Liver (tissue), 9 donors: ENCODE results near the gene RNF38. TPM values are rescaled to one million over a fixed set of nuclear protein-coding genes. Genes with fewer than 3 reads are reported as not detected.
"Not testable (repeated sequence)": the region's sequence is repeated elsewhere in the genome, so short reads cannot be mapped to it uniquely, and the experiment has no call there.

ENCODE experiments used
- DNase-seq: peaks from one replicate; pipeline ENCODE4 v3.0.0-alpha.2; 2017; ENCODE audit warnings: low spot score
- H3K27ac ChIP-seq, 2 donors: one replicate each; pipeline ENCODE4 v1.7.0; 2013; ENCODE audit warnings: inconsistent platforms in 2 of 2, low read length in 2 of 2, control low read depth in 1 of 2, low read depth in 1 of 2, mild to moderate bottlenecking in 1 of 2
- H3K27me3 ChIP-seq, 4 donors: one replicate each; pipeline versions ENCODE4 v1.6.1 to v1.7.0; 2013; ENCODE audit warnings: low read length in 3 of 4, inconsistent platforms in 1 of 4, mild to moderate bottlenecking in 1 of 4, moderate library complexity in 1 of 4; ENCODE audit not compliant: control insufficient read depth in 4 of 4, insufficient read depth in 4 of 4
- H3K36me3 ChIP-seq, 4 donors: one replicate each; pipeline versions ENCODE4 v1.6.1 to v1.7.0; 2013; ENCODE audit warnings: low read length in 3 of 4, mild to moderate bottlenecking in 3 of 4, low read depth in 1 of 4, moderate library complexity in 1 of 4; ENCODE audit not compliant: control insufficient read depth in 4 of 4, insufficient read depth in 3 of 4
- H3K4me1 ChIP-seq, 4 donors: one replicate each; pipeline versions ENCODE4 v1.6.1 to v1.7.0; 2013; ENCODE audit warnings: low read length in 3 of 4, mild to moderate bottlenecking in 3 of 4, moderate library complexity in 1 of 4; ENCODE audit not compliant: control insufficient read depth in 4 of 4, insufficient read depth in 4 of 4
- H3K4me3 ChIP-seq, 3 donors: one replicate each; pipeline versions ENCODE4 v1.6.1 to v1.7.0; 2013; ENCODE audit warnings: low read length in 3 of 3, control low read depth in 1 of 3, low read depth in 1 of 3, mild to moderate bottlenecking in 1 of 3
- H3K9ac ChIP-seq, 2 donors: one replicate each; pipeline ENCODE4 v1.7.0; 2013; ENCODE audit warnings: low read length in 2 of 2, mild to moderate bottlenecking in 2 of 2, moderate library complexity in 2 of 2, control low read depth in 1 of 2, low read depth in 1 of 2
- H3K9me3 ChIP-seq, 4 donors: one replicate each; pipeline versions ENCODE4 v1.6.1 to v1.7.0; 2013; ENCODE audit warnings: low read length in 3 of 4; ENCODE audit not compliant: control insufficient read depth in 4 of 4
- ATF3 ChIP-seq: IDR thresholded peaks from 2 replicates; pipeline ENCODE4 v1.6.1; 2016; ENCODE audit warnings: antibody characterized with exemption
- CTCF ChIP-seq: fragments of 150-350 bp; IDR thresholded peaks from 2 replicates; pipeline ENCODE4 v1.5.1; 2017; ENCODE audit warnings: improper control_type of control experiment, low read depth, low read length; ENCODE audit not compliant: missing input control
- EGR1 ChIP-seq, 2 donors: IDR thresholded peaks; 2 replicates each; pipeline ENCODE4 v1.6.1; 2016 to 2018; ENCODE audit warnings: antibody characterized with exemption in 2 of 2, low read depth in 2 of 2
- FOXA1 ChIP-seq: IDR thresholded peaks from 2 replicates; pipeline ENCODE4 v1.6.1; 2016; ENCODE audit warnings: antibody characterized with exemption
- FOXA2 ChIP-seq: IDR thresholded peaks from 2 replicates; pipeline ENCODE4 v1.6.1; 2016; ENCODE audit warnings: antibody characterized with exemption
- GABPA ChIP-seq, 2 donors: IDR thresholded peaks in 1 of 2; conservative IDR thresholded peaks in 1 of 2; 2 replicates each; pipeline ENCODE4 v1.6.1; 2016; ENCODE audit warnings: antibody characterized with exemption in 2 of 2, mild to moderate bottlenecking in 1 of 2, moderate library complexity in 1 of 2
- HNF4A ChIP-seq, 2 donors: conservative IDR thresholded peaks; 2 replicates each; pipeline ENCODE4 v1.6.1; 2016; ENCODE audit warnings: antibody characterized with exemption in 2 of 2, mild to moderate bottlenecking in 2 of 2
- HNF4G ChIP-seq: IDR thresholded peaks from 2 replicates; pipeline ENCODE4 v1.6.1; 2016; ENCODE audit warnings: antibody characterized with exemption
- JUND ChIP-seq, 2 donors: IDR thresholded peaks; 2 replicates each; pipeline ENCODE4 v1.6.1; 2016; ENCODE audit warnings: antibody characterized with exemption in 2 of 2
- MAX ChIP-seq: IDR thresholded peaks from 2 replicates; pipeline ENCODE4 v1.6.1; 2016; ENCODE audit warnings: antibody characterized with exemption
- NR2F2 ChIP-seq: IDR thresholded peaks from 2 replicates; pipeline ENCODE4 v1.6.1; 2016; ENCODE audit warnings: antibody characterized with exemption
- RAD21 ChIP-seq, 2 donors: IDR thresholded peaks; 2 replicates each; pipeline ENCODE4 v1.6.1; 2016; ENCODE audit warnings: antibody characterized with exemption in 2 of 2, mild to moderate bottlenecking in 2 of 2
- RXRA ChIP-seq, 2 donors: IDR thresholded peaks; 2 replicates each; pipeline ENCODE4 v1.6.1; 2017 to 2018; ENCODE audit warnings: antibody characterized with exemption in 2 of 2, mild to moderate bottlenecking in 1 of 2
- SP1 ChIP-seq: IDR thresholded peaks from 2 replicates; pipeline ENCODE4 v1.6.1; 2018; ENCODE audit warnings: antibody characterized with exemption, mild to moderate bottlenecking
- TAF1 ChIP-seq: conservative IDR thresholded peaks from 2 replicates; pipeline ENCODE4 v1.6.1; 2016; ENCODE audit warnings: antibody characterized with exemption, mild to moderate bottlenecking
- YY1 ChIP-seq: IDR thresholded peaks from 2 replicates; pipeline ENCODE4 v1.6.1; 2016; ENCODE audit warnings: antibody characterized with exemption, mild to moderate bottlenecking
- ZBTB33 ChIP-seq: IDR thresholded peaks from 2 replicates; pipeline ENCODE4 v1.6.1; 2016; ENCODE audit warnings: antibody characterized with exemption
- WGBS: extraction: QIAGEN DNeasy Blood & Tissue Kit; methylation state at CpG from one replicate; pipeline ENCODE4 v1.1.7; 2013; 5-methylcytosine and 5-hydroxymethylcytosine counted together
- polyA plus RNA-seq, 2 donors: library from polyadenylated mRNA; stranded (reverse) in 1 of 2; unstranded in 1 of 2; fragments of 200-250 nt in 1 of 2; fragments of >200 nt in 1 of 2; fragmentation: Nextera tagmentation in 1 of 2; extraction: Ambion mirVana in 1 of 2; gene quantifications; one replicate each; pipeline versions ENCODE4 v1.2.1 to v1.2.3, GENCODE V29; 2013 to 2015
- total RNA-seq, 2 donors: library from RNA; depleted of rRNA; stranded (reverse); fragments of >200 nt; gene quantifications; one replicate each; pipeline ENCODE4 v1.2.3, GENCODE V29; 2014
- TF ChIP-seq, protein P1 (sequence below): IDR thresholded peaks from 2 replicates; pipeline ENCODE4 v1.6.1; 2016; ENCODE audit warnings: antibody characterized with exemption, mild to moderate bottlenecking
- donor health status: healthy.
- donor health status: healthy.
- donor health status: healthy.
- donor health status: healthy.
- donor health status: healthy.

RNF38 gene
- total and polyA plus RNA-seq, 4 donors, result 3.4 to 16.4 (median 6.9) TPM

DNA sequence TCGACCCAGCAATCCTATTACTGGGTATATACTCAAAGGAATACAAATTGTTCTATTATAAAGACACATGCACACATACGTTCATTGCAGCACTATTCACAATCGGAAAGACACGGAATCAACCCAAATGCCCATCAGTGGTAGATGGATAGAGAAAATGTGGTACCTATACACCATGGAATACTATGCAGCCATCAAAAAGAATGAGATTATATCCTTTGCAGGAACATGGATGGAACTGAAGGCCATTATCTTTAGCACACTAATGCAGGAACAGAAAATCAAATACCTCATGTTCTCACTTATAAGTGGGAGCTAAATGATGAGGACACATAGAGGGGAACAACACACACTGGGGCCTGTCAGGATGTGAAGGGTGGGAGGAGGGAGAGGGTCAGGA lies 78.2 kb downstream of the RNF38 start:
- not testable (repeated sequence) for H3K9me3 ChIP-seq, DNase-seq, H3K27ac ChIP-seq, H3K27me3 ChIP-seq, H3K4me3 ChIP-seq, H3K9ac ChIP-seq, H3K36me3 ChIP-seq
- H3K4me1 ChIP-seq, result peaks cover 0 to 13% (median 4%) of the 10 kb centered on the region in 4 donors
- WGBS, result 93% methylated on average over 4 of the region's 4 CpGs

DNA sequence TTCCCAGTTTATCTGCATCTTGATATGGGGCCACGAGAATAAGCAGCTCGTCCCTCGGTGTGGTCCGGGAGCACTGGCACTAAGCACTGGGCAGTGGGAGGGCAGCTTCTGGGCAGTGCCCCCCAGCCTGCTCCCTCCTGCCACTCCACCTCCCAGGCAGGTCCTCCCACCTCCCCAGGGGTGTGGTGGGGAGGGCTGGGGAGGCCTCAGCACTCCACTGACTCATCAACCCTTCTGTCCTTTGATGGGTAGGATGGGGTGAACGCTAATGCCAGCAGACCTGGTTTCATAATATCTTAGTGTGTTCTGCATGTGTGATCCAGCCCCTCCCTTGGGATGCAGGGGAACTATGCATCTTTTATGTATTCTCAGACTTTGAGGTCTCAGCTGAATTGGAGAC lies 79.6 kb downstream of the RNF38 start:
- Histone ChIP-seq H3K9me3 (no peaks in the 10 kb centered on the region), H3K27me3 (no peaks in the 10 kb centered on the region), H3K4me1 (peaks cover 0 to 16% (median 7%) of the 10 kb centered on the region in 4 donors), H3K4me3 (no peak overlapping the region), H3K27ac (peak overlapping the region in 1 of 2 donors; percentile 21), H3K36me3 (no peaks in the 10 kb centered on the region), H3K9ac (no peak overlapping the region)
- no peak for DNase-seq
- TF ChIP-seq JUND (IDR thresholded peaks at IDR 0.05), result no peak
- TF ChIP-seq FOXA1, result no peak
- no peak for TF ChIP-seq ZBTB33
- TF ChIP-seq GABPA (IDR thresholded peaks at IDR 0.05 in 1 of 2, conservative IDR thresholded peaks at IDR 0.05 in 1 of 2), result no peak
- no peak for TF ChIP-seq YY1
- TF ChIP-seq FOXA2, result no peak
- TF ChIP-seq EGR1 (IDR thresholded peaks at IDR 0.05; ENCODE audit: low read depth in 2 of 2), result no peak
- no peak for TF ChIP-seq RAD21 (IDR thresholded peaks at IDR 0.05)
- TF ChIP-seq SP1, result no peak
- no peak for TF ChIP-seq MAX
- TF ChIP-seq NR2F2, result no peak
- no peak for TF ChIP-seq ATF3
- TF ChIP-seq RXRA (IDR thresholded peaks at IDR 0.05), result no peak
- no peak for TF ChIP-seq HNF4G
- TF ChIP-seq, protein P1, sequence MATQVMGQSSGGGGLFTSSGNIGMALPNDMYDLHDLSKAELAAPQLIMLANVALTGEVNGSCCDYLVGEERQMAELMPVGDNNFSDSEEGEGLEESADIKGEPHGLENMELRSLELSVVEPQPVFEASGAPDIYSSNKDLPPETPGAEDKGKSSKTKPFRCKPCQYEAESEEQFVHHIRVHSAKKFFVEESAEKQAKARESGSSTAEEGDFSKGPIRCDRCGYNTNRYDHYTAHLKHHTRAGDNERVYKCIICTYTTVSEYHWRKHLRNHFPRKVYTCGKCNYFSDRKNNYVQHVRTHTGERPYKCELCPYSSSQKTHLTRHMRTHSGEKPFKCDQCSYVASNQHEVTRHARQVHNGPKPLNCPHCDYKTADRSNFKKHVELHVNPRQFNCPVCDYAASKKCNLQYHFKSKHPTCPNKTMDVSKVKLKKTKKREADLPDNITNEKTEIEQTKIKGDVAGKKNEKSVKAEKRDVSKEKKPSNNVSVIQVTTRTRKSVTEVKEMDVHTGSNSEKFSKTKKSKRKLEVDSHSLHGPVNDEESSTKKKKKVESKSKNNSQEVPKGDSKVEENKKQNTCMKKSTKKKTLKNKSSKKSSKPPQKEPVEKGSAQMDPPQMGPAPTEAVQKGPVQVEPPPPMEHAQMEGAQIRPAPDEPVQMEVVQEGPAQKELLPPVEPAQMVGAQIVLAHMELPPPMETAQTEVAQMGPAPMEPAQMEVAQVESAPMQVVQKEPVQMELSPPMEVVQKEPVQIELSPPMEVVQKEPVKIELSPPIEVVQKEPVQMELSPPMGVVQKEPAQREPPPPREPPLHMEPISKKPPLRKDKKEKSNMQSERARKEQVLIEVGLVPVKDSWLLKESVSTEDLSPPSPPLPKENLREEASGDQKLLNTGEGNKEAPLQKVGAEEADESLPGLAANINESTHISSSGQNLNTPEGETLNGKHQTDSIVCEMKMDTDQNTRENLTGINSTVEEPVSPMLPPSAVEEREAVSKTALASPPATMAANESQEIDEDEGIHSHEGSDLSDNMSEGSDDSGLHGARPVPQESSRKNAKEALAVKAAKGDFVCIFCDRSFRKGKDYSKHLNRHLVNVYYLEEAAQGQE, result no peak
- no peak for TF ChIP-seq CTCF
- TF ChIP-seq TAF1, result no peak
- TF ChIP-seq HNF4A (conservative IDR thresholded peaks at IDR 0.05), result no peak
- 82% methylated on average over 5 of the region's 5 CpGs for WGBS
